Erythroblast (primary cell): ENCODE measurements around the gene SPDEF.

ENCODE experiments used
- GATA1 ChIP-seq: IDR thresholded peaks from 2 replicates; pipeline ENCODE4 v1.6.1; 2011; ENCODE audit warnings: low read depth, mild to moderate bottlenecking, control low read depth, low read length, moderate library complexity
- POLR2A ChIP-seq: IDR thresholded peaks from 2 replicates; pipeline ENCODE4 v1.6.1; 2011; ENCODE audit warnings: mild to moderate bottlenecking, low read length

- TF ChIP-seq POLR2A: no peak
- no peak for TF ChIP-seq GATA1
Observed at GRCh38 chr6:34595332-34596184, 39.4 kb upstream of the SPDEF start.
